B cell (primary cell): ENCODE data around the gene MOV10L1. TPM values are rescaled to one million over a fixed set of nuclear protein-coding genes. Genes with fewer than 3 reads are reported as not detected.

Experiments used
- ATAC-seq: fragments of 200-7000 bp; cut with Tn5 transposase; one replicate; pipeline ENCODE4 v1.10.0; 2021; ENCODE audit warnings: low read depth, mild to moderate bottlenecking, moderate number of reproducible peaks, moderate library complexity
- CTCF ChIA-PET: fragments of 350-600 bp; sonication (Branson Sonifier 250); formaldehyde crosslinking; loops from one replicate; lab custom pipeline; 2021; ENCODE audit warnings: antibody characterized with exemption, inconsistent platforms; lab: Charles Lee
- POLR2A ChIA-PET: fragments of 350-600 bp; sonication (Branson Sonifier 250); formaldehyde crosslinking; loops from one replicate; lab custom pipeline; 2021; ENCODE audit warnings: antibody characterized with exemption; lab: Charles Lee
- DNase-seq: peaks from one replicate; pipeline ENCODE4 v3.0.0; 2013
- H2AFZ ChIP-seq: 2 replicates; pipeline ENCODE4 v1.6.1; 2012; ENCODE audit warnings: mild to moderate bottlenecking, low read depth, low read length; ENCODE audit not compliant: insufficient read depth, poor library complexity, severe bottlenecking
- H3K27ac ChIP-seq, 2 donors: 1 replicate in 1 of 2; 2 replicates in 1 of 2; pipeline ENCODE4 v1.5.1; 2012 to 2013; ENCODE audit warnings: low read length in 2 of 2, mild to moderate bottlenecking in 2 of 2, moderate library complexity in 1 of 2
- H3K27me3 ChIP-seq, 4 experiments: fragments of 200-600 bp in 1 of 4; sonication (generic) in 1 of 4; replicated peaks in 1 of 4; 1 replicate in 2 of 4; 2 replicates in 2 of 4; pipeline versions ENCODE4 v1.6.1 to v1.7.0; 2013 to 2016; ENCODE audit warnings: low read length in 3 of 4, mild to moderate bottlenecking in 2 of 4, mixed read lengths in 1 of 4, moderate library complexity in 1 of 4; ENCODE audit not compliant: insufficient read depth in 4 of 4, control insufficient read depth in 3 of 4; ENCODE audit errors: control extremely low read depth in 1 of 4
- H3K36me3 ChIP-seq, 2 experiments: replicated peaks in 1 of 2; 1 replicate in 1 of 2; 2 replicates in 1 of 2; pipeline versions ENCODE4 v1.6.1 to v1.7.1; 2013; ENCODE audit warnings: low read length in 1 of 2; ENCODE audit not compliant: insufficient read depth in 2 of 2, control insufficient read depth in 1 of 2; ENCODE audit errors: control extremely low read depth in 1 of 2, extremely low read depth in 1 of 2
- H3K4me1 ChIP-seq, 2 donors: fragments of 200-600 bp in 1 of 2; sonication (generic) in 1 of 2; 1 replicate in 1 of 2; 2 replicates in 1 of 2; pipeline versions ENCODE4 v1.5.1 to v1.6.1; 2013 to 2017; ENCODE audit warnings: low read length in 2 of 2; ENCODE audit not compliant: control insufficient read depth in 2 of 2, insufficient read depth in 2 of 2
- H3K4me2 ChIP-seq: replicated peaks from 2 replicates; pipeline ENCODE3; 2012; ENCODE audit warnings: mild to moderate bottlenecking, low read depth, low read length; ENCODE audit not compliant: poor library complexity, severe bottlenecking
- H3K4me3 ChIP-seq, 5 experiments: fragments of 200-600 bp in 1 of 5; sonication (generic) in 1 of 5; 1 replicate in 3 of 5; 2 replicates in 2 of 5; pipeline versions ENCODE4 v1.5.1 to v1.7.0; 2011 to 2016; ENCODE audit warnings: low read length in 4 of 5, mild to moderate bottlenecking in 4 of 5, low read depth in 2 of 5, control low read depth in 1 of 5, moderate library complexity in 1 of 5; ENCODE audit not compliant: insufficient read depth in 1 of 5; ENCODE audit errors: control extremely low read depth in 1 of 5, extremely low read depth in 1 of 5
- H3K79me2 ChIP-seq: fragments of 200-600 bp; sonication (generic); one replicate; pipeline ENCODE4 v1.6.0; 2016; ENCODE audit warnings: low read length; ENCODE audit not compliant: control insufficient read depth, insufficient read depth
- H3K9ac ChIP-seq: fragments of 200-600 bp; sonication (generic); 2 replicates; pipeline ENCODE4 v1.6.1; 2017; ENCODE audit warnings: mild to moderate bottlenecking, low read length, moderate library complexity
- H3K9me3 ChIP-seq, 3 donors: one replicate each; pipeline versions ENCODE4 v1.6.1 to v1.7.1; 2013; ENCODE audit warnings: low read length in 2 of 3; ENCODE audit not compliant: control insufficient read depth in 2 of 3, insufficient read depth in 1 of 3; ENCODE audit errors: control extremely low read depth in 1 of 3
- H4K20me1 ChIP-seq: 2 replicates; pipeline ENCODE4 v1.6.0; 2012; ENCODE audit warnings: mild to moderate bottlenecking, low read length; ENCODE audit not compliant: insufficient read depth, control insufficient read depth, poor library complexity, severe bottlenecking
- H3K27ac Mint-ChIP-seq: one replicate; pipeline ENCODE4 v1.8.0; 2021; ENCODE audit warnings: mixed read lengths
- H3K27me3 Mint-ChIP-seq: one replicate; pipeline ENCODE4 v1.8.0; 2021; ENCODE audit warnings: mixed read lengths
- H3K4me1 Mint-ChIP-seq: one replicate; pipeline ENCODE4 v1.8.0; 2021; ENCODE audit warnings: mixed read lengths
- H3K4me3 Mint-ChIP-seq: one replicate; pipeline ENCODE4 v1.8.0; 2021; ENCODE audit warnings: mixed read lengths
- H3K9me3 Mint-ChIP-seq: one replicate; pipeline ENCODE4 v1.8.0; 2022; ENCODE audit warnings: mixed read lengths; ENCODE audit not compliant: insufficient read depth
- CTCF ChIP-seq: fragments of 200-600 bp; IDR thresholded peaks from one replicate; pipeline ENCODE4 v1.8.0; 2022; ENCODE audit warnings: antibody characterized with exemption, mild to moderate bottlenecking
- EZH2 ChIP-seq: IDR thresholded peaks from 2 replicates; pipeline ENCODE4 v1.6.1; 2012; ENCODE audit warnings: borderline replicate concordance, low read depth, mild to moderate bottlenecking, moderate library complexity, low read length; ENCODE audit not compliant: insufficient read depth, poor library complexity, severe bottlenecking
- WGBS: methylation state at CpG from one replicate; pipeline ENCODE4 v1.1.5; 2013; ENCODE audit warnings: missing lambda C conversion rate; ENCODE audit not compliant: insufficient coverage; 5-methylcytosine and 5-hydroxymethylcytosine counted together
- intact Hi-C: fragments of 100-400 bp; cut with micrococcal nuclease; formaldehyde crosslinking; loops from one replicate; pipeline ENCODE4 v1.10.0; 2022
- polyA plus RNA-seq: library from polyadenylated mRNA; depleted of rRNA; stranded (reverse); fragments of >200 nt; gene quantifications from 2 replicates; pipeline ENCODE4 v1.2.3, GENCODE V29; 2012
- total RNA-seq, 2 donors: library from RNA; stranded (reverse); fragments of 120-200 nt in 1 of 2; gene quantifications; 1 replicate in 1 of 2; 2 replicates in 1 of 2; pipeline versions ENCODE4 v1.2.3 to v1.2.4, GENCODE V29; 2013 to 2022

The MOV10L1 gene
- total and polyA plus RNA-seq, 2 donors (not counting 1 experiment from before 2014, with no cell fraction given), result not detected

GRCh38 chr22:50197000-50197800, 107.4 kb downstream of the MOV10L1 start:
- Histone ChIP-seq H3K4me3 (no peak overlapping the region), H4K20me1 (peaks cover 13% of the 10 kb centered on the region), H3K27me3 (no peaks in the 10 kb centered on the region), H3K9ac (no peak overlapping the region), H3K9me3 (no peaks in the 10 kb centered on the region), H3K27ac (no peak overlapping the region), H2AFZ (no peak overlapping the region), H3K4me1 (peaks cover 49 to 57% of the 10 kb centered on the region in 2 donors), H3K36me3 (peaks cover 0 to 27% of the 10 kb centered on the region in 2 experiments), H3K4me2 (no peak overlapping the region), H3K79me2 (peaks cover 37% of the 10 kb centered on the region)
- ATAC-seq, result no peak
- Mint-ChIP-seq H3K27me3 (no peaks in the 10 kb centered on the region), H3K4me1 (peaks cover 31% of the 10 kb centered on the region), H3K27ac (peak overlapping the region; percentile 15), H3K4me3 (no peak overlapping the region), H3K9me3 (no peaks in the 10 kb centered on the region)
- intact Hi-C loops, result no loop called here
- ChIA-PET POLR2A (interaction anchor here (1.5 kb wide), 1 partner anchor 10 kb away, joined by 5 read pairs; no protein-coding TSS in a partner anchor), CTCF (no interaction called here)
- TF ChIP-seq CTCF, result no peak
- no peak for TF ChIP-seq EZH2
- 93% methylated on average over 23 of the region's 23 CpGs for WGBS
- no peak for DNase-seq
